Peyer's patch (tissue), 4 donors: Measurements from ENCODE around the gene THAP4.

ENCODE experiments used
- CTCF ChIP-seq, 6 experiments: fragments of 450-650 bp in 4 of 6; fragments of 200-600 bp in 2 of 6; sonication (generic) in 1 of 6; IDR thresholded peaks; one replicate each; pipeline ENCODE4 v1.5.1; 2017 to 2019; ENCODE audit warnings: antibody characterized with exemption in 6 of 6, mild to moderate bottlenecking in 3 of 6, moderate library complexity in 1 of 6
- POLR2A ChIP-seq, 2 donors: fragments of 450-650 bp; IDR thresholded peaks; one replicate each; pipeline ENCODE4 v1.5.1; 2017; ENCODE audit warnings: antibody characterized with exemption in 2 of 2, mild to moderate bottlenecking in 2 of 2, moderate library complexity in 2 of 2

GRCh38 chr2:241678784-241679540 lies 42.0 kb upstream of the THAP4 start:
- no peak for TF ChIP-seq CTCF (IDR thresholded peaks at IDR 0.05)
- no peak for TF ChIP-seq POLR2A (IDR thresholded peaks at IDR 0.05)
